ENCODE data around the gene COL9A2.

COL9A2 gene

GRCh38 chr1:40317394-40318074, 448 bp upstream of the COL9A2 start:
- no peak for DNase-seq

DNA sequence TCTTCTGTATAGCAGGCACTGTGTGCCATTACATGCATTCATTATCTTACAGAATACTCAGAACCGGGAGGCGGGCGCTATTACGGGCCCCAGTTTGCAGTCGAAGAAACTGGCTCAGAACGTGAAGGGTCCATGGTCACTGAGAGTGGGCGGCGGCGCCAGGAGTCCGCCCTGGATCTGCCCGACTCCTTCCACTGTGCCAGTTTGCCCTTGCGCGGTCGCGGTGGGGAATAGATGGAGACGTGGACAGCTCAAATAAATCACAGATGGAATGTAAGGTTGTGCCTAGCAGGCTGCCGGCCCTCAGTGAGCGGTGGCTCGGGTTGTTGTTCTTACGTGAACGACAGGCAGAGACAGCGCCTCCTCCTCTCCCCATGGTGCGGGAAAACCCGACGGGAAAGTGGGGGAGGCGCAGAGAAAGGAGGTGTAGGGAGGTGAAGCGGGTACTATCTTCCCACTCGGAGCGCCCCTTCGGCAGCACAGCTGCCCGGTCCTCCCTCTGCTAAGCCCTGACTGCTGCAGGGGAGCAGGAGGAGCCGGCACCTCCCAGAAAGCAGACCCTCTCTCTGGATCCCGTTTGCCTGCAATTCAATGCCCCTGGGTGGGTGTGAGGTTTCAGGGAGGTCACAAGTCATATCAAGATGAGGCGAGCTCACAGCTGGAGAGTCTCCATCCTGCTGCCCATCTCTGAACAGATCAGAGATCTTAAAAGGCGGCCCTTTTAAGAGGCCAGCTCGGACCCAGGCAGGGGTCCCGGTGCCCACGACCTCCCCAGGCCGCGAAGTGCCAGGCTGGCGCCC, 1.1 kb downstream of the COL9A2 start:
- peak; percentile 58 for DNase-seq

- peak; percentile 93 for DNase-seq
Observed at GRCh38 chr1:40315239-40315794, 1.8 kb downstream of the COL9A2 start.

GRCh38 chr1:40314721-40315238, 2.3 kb downstream of the COL9A2 start:
- peak; percentile 72 for DNase-seq

DNA sequence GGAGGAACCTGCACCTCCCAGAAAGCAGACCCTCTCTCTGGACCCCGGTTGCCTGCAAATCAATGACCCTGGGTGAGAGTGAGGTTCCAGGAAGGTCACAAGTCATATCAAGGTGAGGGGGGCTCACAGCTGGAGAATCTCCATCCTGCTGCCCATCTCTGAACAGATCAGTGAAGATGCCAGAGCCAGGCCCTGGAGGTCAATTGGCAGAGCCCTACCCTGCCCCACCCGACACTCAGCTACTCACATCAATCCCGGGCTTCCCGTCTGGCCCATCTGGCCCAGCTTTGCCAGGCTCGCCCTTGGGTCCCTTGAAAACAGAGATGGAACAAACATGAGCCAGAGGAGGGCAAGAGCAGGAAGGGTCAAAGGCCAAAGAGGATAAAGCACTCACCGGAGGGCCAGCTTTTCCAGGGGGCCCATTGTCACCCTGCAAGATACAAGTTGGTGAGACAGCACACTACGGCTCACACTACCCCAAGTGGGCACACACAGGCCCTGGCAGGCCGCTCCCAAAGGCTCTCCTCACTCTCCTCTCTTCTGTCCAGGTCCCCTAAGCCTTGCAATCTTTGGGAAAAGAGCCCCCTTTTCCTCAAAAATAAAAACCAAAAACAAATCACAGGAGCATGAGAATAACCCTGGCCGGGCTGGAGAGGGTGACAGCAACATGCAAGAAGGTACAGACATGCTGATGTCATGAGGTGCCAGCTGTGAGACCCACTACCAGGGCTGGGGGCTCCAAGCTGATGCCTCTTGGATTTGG, 2.9 kb downstream of the COL9A2 start:
- DNase-seq, result no peak

GRCh38 chr1:40313329-40313957, 3.6 kb downstream of the COL9A2 start:
- no peak for DNase-seq

DNA sequence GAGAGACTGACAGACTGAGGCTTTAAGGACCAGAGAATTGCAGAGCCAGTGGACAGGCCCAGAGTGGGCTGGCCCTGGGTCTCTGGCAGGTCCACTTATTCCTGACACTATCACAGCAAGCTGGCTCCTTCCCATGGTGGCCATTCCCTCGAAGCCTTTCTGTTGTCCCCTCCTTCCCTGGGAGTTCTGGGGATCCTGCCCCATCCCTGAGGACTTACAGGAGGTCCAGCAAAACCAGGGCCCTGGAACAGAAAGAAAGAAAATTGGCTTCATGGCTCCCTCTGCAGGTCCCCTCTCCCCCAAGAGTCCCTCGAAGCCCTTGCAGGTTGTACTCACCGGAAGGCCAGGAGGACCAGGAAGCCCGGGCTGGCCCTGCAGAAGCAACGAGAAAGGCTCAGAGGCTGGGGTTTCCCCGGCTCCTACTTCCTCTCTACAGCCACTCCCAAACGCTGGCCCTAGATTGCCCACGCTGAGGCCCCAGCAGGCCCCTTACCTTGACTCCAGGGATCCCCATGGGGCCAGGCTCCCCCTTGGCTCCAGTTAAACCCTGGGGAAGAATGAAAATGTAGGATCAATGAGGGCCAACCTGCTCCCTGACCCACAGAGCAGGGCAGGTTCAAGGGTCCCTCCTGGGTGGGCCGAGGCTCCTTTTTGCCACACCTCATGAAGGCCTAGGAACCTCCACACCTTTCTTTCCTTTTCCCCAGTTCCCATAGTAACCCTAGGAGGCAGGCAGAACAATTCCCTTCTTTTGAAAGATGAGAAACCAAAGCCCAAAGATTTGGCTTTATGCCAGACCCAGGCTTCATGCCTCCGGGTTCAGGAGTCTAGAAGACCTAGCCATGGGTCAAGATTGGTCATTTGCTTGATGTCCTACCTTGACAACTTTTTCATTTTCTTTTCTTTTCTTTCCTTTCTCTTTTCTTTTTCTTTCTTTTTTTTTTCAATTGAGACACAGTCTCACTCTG, 4.6 kb downstream of the COL9A2 start:
- DNase-seq, result no peak

DNA sequence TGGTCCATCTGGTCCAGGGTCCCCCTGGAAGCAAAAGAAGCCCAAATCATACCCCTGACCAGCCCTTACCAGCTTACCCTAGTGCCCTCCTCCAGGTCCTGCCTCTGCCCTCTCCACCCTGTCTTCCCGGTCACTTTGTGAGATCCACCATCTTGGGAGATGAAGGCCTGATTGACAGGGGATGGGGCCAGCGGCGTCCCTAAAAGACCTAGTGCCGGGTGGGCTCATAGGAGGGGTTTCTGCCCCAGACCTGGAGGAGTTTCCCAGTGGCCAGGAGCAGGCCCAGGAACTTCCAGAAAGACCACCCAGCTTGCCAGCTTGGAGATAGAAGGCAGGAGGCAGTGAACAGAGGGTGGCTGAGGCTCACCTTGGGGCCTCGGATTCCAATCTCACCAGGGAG, 5.4 kb downstream of the COL9A2 start:
- DNase-seq, result no peak

GRCh38 chr1:40310983-40311642, 6.0 kb downstream of the COL9A2 start:
- DNase-seq, result no peak

DNA sequence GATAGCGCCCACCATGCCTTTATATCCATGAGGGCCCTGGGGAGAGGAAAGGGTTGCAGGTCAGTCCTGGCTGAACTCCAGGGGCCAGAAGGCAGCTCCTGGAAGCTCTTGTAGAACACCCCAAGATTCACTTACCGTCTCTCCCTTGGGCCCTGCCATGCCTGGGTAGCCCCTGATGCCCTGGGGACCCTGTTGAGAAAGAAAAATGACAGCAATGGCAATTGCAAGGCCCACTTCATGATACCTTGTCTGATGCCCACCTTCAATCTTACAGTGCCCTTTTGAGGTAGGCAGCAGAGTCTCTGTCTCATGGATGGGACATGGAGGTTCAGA, 7.0 kb downstream of the COL9A2 start:
- DNase-seq, result no peak

DNA sequence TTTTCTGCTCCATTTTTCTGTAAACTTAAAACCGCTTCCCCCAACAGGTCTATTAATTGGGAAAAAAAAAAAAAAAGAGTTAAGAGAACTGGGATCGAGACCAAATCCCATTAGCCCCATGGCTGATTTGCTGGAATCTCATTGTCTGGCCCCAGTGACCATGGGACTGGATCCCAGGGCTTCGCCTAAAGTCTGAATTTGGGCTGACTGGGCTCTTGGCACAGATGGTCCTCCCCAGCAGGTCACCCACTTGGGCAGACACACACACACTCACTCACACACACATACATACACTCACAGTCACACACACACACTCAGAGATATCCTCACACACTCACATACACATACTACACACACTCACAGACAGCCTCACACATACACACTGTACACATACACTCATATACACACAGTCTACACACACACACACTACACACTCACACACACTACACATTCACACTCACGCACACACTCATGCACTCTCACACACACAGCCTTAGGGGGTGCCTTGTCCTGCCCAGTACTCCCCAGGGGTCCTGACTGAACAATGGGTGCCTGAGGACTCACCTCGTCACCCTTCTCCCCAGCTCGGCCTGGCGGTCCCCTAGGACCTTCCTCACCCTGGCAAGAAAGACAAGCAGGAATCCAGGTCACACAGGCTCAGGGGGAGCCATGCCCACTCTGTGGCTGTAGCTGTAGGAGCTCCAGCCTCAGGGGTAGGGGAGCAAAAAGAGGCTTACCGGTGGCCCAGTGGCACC, 7.5 kb downstream of the COL9A2 start:
- DNase-seq, result no peak

GRCh38 chr1:40308036-40308727, 8.9 kb downstream of the COL9A2 start:
- no peak for DNase-seq

- no peak for DNase-seq
Observed at GRCh38 chr1:40307186-40307585, 9.9 kb downstream of the COL9A2 start.

- DNase-seq, result no peak
Observed at GRCh38 chr1:40306296-40306695, 10.8 kb downstream of the COL9A2 start.

- no peak for DNase-seq
Observed at GRCh38 chr1:40305871-40306270, 11.2 kb downstream of the COL9A2 start.

DNA sequence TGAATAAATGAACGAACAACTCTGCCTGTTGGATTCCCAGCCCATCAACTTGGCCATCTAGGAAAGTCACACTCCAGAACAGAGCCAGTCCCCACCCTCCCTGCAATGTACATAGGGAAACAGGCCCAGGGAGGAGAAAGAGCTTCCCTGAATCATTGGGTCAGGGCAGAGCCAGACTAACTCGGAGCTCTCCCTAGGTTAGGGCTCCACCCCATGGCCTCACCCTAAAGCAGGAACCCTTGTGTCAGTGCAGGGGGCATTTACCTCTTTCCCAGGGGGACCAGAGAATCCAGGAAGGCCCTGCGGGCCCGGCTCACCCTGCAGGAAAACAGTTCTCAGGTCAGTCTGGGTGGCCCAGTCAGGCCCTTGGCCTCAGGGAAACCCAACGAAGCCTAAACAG, 11.6 kb downstream of the COL9A2 start:
- no peak for DNase-seq

- no peak for DNase-seq
Observed at GRCh38 chr1:40303790-40304189, 13.3 kb downstream of the COL9A2 start.

- no peak for DNase-seq
Observed at GRCh38 chr1:40303051-40303771, 13.9 kb downstream of the COL9A2 start.

DNA sequence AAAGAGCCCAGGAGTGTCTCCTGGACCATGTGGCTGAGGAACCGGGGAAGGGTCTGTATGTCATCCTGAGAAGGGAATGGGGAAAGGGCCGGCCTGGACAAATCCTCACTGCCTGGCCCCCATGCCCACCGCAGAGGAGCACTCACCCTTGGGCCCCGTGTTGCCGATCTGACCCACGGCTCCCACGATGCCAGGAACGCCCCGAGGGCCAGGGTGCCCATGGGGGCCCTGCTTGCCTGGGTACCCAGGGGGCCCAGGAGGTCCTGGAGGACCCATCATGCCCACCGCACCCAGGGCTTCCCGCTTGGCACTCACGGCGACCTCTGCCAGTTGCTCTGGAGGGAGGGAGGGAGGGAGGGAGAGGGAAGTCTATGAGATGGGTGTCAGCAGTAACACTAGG, 14.6 kb downstream of the COL9A2 start:
- no peak for DNase-seq

Data from left hindlimb (tissue), 1 donor.